IPS DF 4.7 (cell line): ENCODE measurements around the gene OR2AP1.
"Not testable (repeated sequence)": the region's sequence is repeated elsewhere in the genome, so short reads cannot be mapped to it uniquely, and the experiment has no call there.

Experiments
- DNase-seq: peaks from one replicate; pipeline ENCODE4 v3.0.0-alpha.2; 2013; ENCODE audit warnings: low spot score; ENCODE audit errors: extremely low read depth

Gene OR2AP1

GRCh38 chr12:55572168-55572567 lies at the start of gene OR2AP1:
Gene OR2AP1 (plus strand): TSS chr12:55572468. CDS start chr12:55574415, 1,947 bp downstream.
- no peak for DNase-seq

GRCh38 chr12:55548235-55548634 lies 24.0 kb upstream of the OR2AP1 start:
- DNase-seq: not testable (repeated sequence)

DNA sequence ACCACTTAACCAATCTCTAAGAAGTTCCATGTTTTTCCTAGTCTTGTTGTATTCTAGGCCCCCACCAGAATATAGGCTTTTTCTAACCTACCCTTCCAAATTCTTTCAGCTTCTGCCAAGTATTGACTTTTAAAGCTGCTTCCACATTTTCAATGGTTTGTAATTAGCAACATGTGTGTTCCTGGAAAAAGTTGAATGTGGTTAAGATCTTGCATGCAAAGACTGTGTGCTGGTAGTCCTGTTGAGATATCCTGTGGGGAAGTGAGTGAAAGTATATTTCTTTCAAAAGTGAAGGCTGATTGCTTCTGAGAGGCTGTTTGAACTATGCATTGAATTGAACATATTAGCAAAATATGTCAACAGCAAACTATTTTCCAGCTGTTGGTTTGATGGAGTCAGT lies 23.5 kb upstream of the OR2AP1 start:
- DNase-seq: no peak

DNA sequence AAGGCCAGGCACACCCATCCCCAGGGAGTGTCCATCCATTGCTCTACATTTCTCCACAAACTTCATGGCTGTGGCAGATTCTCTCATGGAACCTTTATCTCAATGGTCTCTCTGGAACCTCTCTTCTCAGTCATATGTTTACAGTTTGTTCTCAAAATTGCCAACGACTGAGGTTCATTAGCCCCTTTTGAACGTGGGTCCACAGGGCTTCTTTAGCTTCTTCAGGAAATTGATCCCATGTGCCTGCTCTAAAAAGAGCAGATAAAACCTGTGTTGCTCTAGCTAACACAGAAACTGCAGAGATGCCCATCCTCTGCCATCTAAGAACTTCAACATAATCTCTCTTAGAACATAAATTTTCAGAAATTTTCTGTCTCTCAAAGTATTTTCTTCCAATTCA lies 23.0 kb upstream of the OR2AP1 start, which contains the start of gene OR6C4:
OR6C4 (plus strand) TSS at position 301 of the 400 bp plus-strand sequence. CDS start 1,625 bp downstream, outside the sequence.
- DNase-seq: no peak

DNA sequence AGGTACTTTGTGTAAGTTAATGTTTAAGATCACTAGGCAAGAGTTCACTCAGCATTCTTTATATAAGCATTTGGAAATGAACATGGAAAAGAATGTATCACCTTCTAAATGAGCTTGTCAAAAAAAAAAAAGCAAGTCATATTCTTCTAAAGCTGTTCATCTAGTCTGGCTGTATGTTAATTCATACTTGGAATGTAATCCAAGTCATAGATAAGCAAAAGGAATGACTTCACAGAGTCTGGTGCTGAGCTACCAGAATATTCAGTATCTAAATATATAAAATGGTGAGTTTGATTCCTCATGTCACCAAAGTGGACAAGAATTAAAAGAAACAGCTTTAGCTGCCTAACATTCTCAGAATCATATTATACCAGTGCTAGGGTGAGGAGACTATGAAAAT lies 18.0 kb upstream of the OR2AP1 start:
- DNase-seq: no peak

DNA sequence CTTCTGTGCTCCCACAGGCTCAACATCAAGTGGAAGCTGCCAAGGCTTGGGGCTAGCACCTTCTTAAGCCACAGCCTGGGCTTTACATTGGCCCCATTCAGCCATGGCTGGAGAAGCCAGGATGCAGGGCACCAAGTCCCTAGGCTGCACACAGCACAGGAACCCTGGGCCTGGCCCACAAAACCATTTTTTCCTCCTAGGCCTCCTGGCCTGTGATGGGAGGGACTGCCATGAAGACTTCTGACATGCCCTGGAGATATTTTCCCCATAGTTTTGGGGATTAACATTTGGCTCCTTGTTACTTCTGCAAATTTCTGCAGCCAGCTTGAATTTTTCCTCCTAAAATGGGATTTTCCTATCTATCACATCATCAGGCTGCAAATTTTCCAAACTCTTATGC lies 2.2 kb upstream of the OR2AP1 start:
- not testable (repeated sequence) for DNase-seq

DNA sequence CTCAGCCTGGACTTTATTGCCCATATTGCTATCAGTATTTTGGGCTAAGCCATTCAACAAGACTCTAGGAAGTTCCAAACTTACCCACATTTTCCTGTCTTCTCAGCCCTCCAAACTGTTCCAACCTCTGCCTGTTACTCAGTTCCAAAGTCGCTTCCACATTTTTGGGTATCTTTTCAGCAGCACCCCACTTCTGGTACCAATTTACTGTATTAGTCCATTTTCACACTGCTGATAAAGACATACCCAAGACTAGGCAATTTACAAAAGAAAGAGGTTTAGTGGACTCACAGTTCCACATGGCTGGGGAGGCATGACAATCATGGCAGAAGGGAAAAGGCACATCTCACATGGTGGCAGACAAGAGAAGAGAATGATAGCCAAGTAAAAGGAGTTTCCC lies 1.6 kb upstream of the OR2AP1 start:
- DNase-seq: not testable (repeated sequence)

- no peak for DNase-seq
Measured at GRCh38 chr12:55582066-55582465, 9.8 kb downstream of the OR2AP1 start.

DNA sequence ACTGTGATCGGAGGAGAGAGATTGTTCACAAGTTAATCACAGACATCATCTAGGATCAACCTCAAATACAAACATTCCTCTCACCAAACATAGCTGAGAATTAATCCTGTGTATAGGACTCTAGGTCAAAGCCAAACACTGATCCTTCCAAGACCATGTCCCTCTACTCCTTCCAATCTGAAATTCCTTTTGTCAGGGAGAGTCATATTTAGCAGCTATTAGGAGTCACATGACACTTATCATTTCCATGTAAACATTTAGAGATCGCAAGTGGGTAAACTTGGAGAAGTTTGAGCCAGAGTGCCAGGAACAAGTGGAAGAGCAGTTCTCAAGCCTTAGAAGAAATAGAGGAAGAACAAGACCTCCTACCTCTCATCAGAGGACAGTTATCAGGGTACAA lies 13.5 kb downstream of the OR2AP1 start:
- DNase-seq: no peak

DNA sequence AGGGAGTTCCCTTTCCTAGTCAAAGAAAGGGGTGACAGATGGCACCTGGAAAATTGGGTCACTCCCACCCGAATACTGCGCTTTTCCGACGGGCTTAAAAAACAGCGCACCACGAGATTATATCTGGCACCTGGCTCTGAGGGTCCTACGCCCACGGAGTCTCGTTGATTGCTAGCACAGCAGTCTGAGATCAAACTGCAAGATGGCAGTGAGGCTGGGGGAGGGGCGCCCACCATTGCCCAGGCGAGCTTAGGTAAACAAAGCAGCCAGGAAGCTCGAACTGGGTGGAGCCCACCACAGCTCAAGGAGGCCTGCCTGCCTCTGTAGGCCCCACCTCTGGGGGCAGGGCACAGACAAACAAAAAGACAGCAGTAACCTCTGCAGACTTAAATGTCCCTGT lies 17.9 kb downstream of the OR2AP1 start:
- not testable (repeated sequence) for DNase-seq

DNA sequence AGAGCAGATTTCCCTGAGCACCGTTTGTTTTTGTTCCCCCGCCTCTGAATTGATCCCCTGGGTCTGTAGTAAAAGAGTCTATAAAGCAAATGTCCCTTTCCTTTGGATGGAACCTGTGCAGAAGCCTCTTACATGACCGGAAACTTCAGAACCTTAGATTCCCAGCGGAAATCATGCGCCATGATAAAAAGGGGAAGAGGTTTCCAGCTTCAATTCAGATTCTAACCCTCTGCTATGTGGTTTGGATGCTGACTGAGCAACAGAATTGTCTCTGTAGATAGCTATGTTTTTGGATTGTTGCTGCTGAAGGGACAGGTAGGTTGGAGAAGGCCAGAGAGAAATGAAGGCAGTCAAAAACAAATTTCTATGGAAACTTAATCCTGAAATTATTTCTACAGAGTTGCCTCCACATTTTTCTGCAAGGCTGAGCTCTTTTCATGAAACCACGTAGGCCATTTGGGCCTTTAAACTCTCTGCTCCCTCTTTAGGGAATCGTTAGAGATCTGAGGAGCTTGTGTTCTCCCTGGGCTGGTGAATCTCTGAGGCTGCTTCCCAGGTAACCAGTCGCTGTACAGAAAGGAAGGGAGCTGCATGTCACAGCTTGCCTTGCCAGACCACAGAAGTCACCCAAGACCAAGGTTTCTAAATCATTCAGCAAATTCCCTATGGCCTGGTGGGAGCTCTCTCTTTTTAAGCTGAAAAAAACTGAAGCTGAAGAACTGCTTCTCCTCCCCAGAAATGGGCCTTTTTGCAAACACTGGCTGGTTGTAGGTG lies 35.7 kb downstream of the OR2AP1 start:
- no peak for DNase-seq

GRCh38 chr12:55610598-55610997 lies 38.3 kb downstream of the OR2AP1 start:
- no peak for DNase-seq

DNA sequence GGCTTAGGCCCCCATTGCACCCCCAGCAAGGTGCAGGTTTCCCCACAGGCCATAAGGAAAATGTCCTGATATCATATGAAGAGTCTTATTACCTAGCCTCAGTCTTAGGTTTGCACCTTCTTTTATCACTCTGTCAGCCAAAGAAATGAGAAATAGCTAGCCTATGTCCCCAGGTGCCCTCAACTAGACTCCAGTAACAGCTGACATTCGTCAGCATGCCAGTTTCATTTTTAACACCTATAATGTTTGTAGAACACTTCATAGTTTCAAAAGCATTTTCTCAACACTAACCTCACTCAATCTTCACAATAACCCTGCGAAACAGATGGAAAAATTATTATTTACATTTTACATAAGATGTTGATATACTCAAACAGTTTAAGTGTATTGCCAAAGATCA lies 40.4 kb downstream of the OR2AP1 start:
- no peak for DNase-seq

DNA sequence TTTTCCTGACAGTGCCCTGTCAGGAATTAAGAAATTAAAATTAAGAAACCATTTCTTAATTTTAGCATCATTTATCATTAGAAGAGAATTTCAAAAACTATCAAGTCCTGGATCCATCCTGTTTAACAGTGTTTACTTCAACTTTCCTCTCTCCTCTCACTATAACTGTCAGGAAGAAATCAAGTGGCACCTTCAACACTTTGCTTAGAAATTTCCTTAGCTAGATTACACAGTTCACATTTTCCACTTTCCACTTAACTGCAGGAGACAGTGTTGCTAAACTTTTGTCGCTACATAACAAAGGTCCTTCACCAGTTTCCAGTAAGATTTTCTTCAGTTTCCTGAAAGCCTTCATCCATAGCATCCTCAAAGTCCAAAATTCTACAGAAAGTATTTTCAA lies 42.5 kb downstream of the OR2AP1 start:
- DNase-seq: no peak

DNA sequence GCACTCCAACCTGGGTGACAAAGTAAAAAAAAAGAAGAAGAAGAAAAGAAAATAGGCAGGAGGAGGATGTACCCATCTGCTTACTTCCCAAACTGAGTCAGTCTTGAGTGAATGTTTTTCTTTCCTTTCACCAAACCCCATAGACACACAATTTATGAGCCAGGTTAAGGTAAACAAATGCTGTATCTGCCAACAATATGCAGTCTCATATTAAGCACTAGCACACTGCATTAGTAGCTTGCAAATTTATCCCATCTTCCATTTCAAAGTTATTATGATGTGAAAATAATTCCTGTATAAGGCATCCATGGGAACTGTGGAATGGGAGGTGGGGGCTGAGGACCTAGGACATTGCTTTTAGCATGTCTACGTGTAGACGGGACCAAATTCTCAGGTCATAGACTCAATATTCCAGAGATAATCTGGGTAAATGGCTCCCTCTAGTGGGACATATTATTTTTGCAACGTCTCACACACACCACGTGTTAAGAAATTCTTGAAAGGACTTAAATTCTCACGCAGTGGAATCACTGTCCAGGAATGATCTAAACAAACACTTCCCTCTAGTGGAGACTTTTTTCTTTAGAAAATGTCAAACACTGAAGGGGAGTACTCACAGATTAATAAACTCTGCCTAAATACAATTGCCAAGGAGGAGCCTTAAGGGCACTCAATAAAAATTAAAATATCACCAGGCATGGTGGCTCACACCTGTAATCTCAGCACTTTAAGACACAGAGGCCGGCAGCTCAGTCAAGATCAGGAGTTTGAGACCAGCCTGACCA lies 47.3 kb downstream of the OR2AP1 start:
- peak; percentile 99 for DNase-seq

DNA sequence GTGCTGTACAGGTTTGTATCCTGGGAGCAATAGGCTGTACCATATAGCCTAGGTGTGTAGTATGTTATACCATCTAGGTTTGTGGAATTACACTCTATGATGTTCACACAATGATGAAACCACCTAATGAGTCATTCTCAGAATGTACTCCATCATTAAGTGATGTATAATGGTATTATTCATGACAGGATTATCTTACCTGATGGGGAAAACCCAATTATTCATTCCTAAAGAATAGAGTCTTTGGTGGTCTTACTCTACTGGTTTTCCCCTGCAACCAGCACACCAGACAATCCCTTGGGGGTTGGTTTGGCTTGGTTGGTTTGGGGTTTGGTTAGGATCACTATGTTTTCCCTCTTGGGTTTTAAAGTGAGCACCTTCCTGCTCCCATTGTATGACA lies 51.8 kb downstream of the OR2AP1 start:
- no peak for DNase-seq
